ENCODE data around the gene SLC17A8.

- peak; percentile 42 for TF ChIP-seq CTCF (IDR thresholded peaks at IDR 0.05; ENCODE audit: low read depth, low read length, missing input control)
- TF ChIP-seq FOXA1 (IDR thresholded peaks at IDR 0.05): no peak
- TF ChIP-seq TAF1 (conservative IDR thresholded peaks at IDR 0.05): no peak
- TF ChIP-seq HNF4G (IDR thresholded peaks at IDR 0.05): no peak
- no peak for TF ChIP-seq JUND (IDR thresholded peaks at IDR 0.05)
- peak; percentile 81 to 82 for TF ChIP-seq RAD21 (IDR thresholded peaks at IDR 0.05)
- TF ChIP-seq MAX (IDR thresholded peaks at IDR 0.05): no peak
- TF ChIP-seq ATF3 (IDR thresholded peaks at IDR 0.05): no peak
- TF ChIP-seq EGR1 (IDR thresholded peaks at IDR 0.05; ENCODE audit: low read depth in 2 of 2): no peak
- no peak for TF ChIP-seq REST (IDR thresholded peaks at IDR 0.05)
- TF ChIP-seq GABPA (IDR thresholded peaks at IDR 0.05 in 1 of 2, conservative IDR thresholded peaks at IDR 0.05 in 1 of 2): no peak
- TF ChIP-seq RXRA (IDR thresholded peaks at IDR 0.05): no peak
These were observed 8.0 kb upstream of the SLC17A8 start for GRCh38 chr12:100348657-100349454.

Data from liver (tissue), 3 donors.